ENCODE measurements around the gene PWWP2B.
"Not testable (repeated sequence)": the region's sequence is repeated elsewhere in the genome, so short reads cannot be mapped to it uniquely, and the experiment has no call there.

PWWP2B gene

DNA sequence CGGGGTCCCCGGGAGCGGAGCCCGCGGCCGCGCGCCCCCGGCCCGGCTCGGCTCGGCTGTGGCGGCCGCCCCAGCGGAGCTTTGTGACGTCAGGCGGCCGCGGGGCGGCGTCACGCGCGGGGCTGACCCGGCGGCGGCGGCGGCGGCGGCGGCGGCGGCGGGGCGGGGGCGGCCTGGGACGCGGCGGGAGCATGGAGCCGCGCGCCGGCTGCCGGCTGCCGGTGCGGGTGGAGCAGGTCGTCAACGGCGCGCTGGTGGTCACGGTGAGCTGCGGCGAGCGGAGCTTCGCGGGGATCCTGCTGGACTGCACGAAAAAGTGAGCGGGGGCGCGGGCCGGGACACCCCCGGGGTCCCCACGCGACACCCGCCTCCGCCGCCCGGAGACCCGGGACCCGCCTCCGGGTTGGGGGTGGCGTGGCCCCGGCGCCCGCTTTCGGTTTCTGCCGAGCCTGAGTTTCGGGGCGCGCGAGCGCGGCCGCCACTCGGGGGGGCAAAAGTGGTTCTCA lies at the start of gene PWWP2B:
Gene PWWP2B (plus strand): TSS at position 165 of the 506 bp plus-strand sequence. CDS start 27 bp downstream, at position 192.
- FAIRE-seq (no peak), DNase-seq (ENCODE audit: insufficient read length, low spot score) (no peak)
- peak; percentile 41; the same call in 1 of the 2 replicates for TF ChIP-seq POLR2A (IDR thresholded peaks at IDR 0.05; ENCODE audit: low read depth, low read length)

DNA sequence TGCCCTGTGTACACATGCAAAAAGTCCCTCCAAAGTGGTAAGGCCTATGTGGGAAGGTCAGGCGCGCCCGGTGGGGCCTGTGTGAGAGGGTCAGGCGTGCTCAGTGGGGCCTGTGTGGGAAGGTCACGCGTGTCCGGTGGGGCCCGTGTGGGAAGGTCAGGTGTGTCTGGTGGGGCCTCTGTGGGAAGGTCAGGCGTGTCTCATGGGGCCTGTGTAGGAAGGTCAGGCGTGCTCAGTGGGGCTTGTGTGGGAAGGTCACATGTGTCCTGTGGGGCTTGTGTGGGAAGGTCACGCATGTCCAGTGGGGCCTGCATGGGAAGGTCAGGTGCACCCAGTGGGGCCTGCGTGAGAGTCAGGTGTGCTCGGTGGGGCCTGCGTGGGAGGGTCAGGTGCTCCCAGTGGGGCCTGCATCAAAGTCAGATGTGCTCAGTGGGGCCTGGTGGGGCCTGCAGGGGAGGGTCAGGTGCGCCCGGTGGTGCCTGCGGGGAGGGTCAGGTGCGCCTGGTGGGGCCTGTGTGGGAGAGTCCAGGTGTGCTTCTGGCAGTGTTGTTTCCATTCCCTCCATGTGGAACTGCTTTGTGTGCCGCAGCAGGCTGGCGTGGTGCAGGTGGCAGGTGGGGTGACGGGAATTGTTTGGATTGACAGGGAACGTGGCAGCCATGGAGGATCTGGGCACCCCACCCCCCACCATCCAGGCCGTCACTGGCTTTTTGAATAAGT lies 49.6 kb upstream of the PWWP2B start:
- no peak for TF ChIP-seq POLR2A (IDR thresholded peaks at IDR 0.05; ENCODE audit: low read depth, low read length)
- no peak for FAIRE-seq
- DNase-seq (ENCODE audit: insufficient read length, low spot score): no peak

DNA sequence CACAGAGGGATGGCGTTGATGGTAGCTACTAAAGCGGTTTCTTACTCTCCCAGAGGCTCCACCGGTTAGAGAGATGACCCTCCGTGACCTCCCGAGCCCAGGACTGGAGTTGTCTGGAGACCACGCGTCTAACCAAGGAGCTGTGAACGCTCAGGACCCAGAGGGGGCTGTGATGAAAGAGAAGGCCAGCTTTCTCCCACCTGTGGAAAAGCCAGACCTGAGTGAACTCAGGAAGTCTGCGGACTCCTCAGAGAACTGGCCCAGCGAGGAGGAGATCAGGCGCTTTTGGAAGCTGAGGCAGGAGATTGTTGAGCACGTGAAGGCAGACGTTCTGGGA lies 49.1 kb upstream of the PWWP2B start:
- DNase-seq (ENCODE audit: insufficient read length, low spot score) (no peak), FAIRE-seq (no peak)
- TF ChIP-seq POLR2A (IDR thresholded peaks at IDR 0.05; ENCODE audit: low read depth, low read length): no peak

DNA sequence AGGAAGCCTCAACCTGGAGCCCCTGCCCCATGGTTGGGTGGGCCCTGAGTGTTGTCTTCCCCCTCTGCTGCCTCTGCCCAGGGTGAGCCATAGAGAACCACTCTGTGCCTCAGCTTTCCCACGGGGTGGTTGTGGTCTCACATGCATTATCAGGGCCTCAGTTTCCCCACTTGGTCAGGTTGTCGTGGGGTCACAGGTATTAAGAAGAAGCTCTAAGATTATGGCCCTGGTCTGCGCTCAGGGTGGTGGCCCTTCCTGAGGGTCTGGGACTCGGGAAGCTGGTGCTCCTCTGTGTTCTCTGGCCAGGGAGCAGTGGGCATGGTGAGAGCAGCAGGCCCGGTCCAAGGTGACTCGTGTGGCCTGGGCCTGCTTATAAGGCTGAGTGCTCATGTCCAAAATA lies 47.2 kb upstream of the PWWP2B start:
- FAIRE-seq (no peak), DNase-seq (ENCODE audit: insufficient read length, low spot score) (no peak)
- no peak for TF ChIP-seq POLR2A (IDR thresholded peaks at IDR 0.05; ENCODE audit: low read depth, low read length)

DNA sequence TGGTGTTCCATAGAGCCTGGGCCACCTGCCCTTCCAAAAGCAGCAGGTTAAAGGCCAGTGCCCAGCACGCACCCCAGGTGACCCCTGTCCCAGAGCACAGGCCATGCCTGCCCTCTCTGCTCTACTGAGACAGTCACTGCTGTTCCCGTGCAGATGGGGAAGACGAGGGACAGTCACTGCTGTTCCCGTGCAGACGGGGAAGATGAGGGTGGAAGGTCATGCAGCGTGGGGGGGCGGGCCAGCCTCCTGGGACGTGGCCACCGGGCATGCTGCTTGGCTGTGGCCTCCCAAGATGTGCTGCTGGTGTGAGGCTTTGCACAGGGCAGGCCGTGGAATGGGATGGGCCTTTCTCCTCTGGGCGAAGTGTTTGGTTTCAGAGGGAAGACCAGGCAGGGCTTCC lies 46.6 kb upstream of the PWWP2B start:
- FAIRE-seq: no peak
- no peak for DNase-seq (ENCODE audit: insufficient read length, low spot score)
- TF ChIP-seq POLR2A (IDR thresholded peaks at IDR 0.05; ENCODE audit: low read depth, low read length): no peak

DNA sequence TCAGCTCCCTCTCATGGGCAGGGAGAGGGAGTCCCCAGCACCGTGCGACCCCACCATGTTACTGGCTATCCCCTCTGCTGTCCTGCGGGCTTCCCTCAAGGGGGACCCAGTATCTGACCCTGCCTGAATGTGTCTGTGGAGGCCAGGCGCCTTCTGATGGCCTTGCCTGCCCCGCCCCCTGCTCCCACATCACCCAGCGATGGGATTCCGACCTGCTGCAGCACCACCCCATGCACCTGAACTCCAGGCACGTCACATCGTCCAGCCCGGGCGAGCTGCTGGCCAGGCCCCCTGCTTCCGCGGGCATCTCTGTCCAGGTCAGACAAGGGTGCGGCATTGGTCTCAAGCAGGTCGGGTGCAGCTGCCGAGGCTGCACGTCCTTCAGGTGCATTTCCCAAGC lies 46.1 kb upstream of the PWWP2B start:
- no peak for FAIRE-seq
- no peak for TF ChIP-seq POLR2A (IDR thresholded peaks at IDR 0.05; ENCODE audit: low read depth, low read length)
- no peak for DNase-seq (ENCODE audit: insufficient read length, low spot score)

DNA sequence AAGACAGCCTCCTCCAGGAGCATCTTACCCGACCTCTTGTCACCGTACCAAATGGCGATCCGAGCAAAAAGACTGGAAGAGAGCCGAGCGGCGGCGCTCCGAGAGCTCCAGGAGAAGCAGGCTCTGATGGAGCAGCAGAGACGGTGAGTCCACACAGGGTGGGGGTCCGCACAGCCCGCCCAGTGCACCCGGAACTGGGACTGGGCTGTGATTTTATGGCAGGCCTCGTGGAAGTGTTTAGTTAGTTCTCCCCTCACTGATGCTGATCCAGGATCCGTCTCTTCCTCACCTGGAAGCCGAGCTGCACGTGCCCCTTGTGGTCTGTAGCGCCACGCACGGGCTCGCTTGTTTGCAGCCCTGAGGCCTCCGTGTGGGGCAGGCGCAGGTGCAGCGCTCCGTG lies 45.4 kb upstream of the PWWP2B start:
- FAIRE-seq: no peak
- no peak for DNase-seq (ENCODE audit: insufficient read length, low spot score)
- no peak for TF ChIP-seq POLR2A (IDR thresholded peaks at IDR 0.05; ENCODE audit: low read depth, low read length)

DNA sequence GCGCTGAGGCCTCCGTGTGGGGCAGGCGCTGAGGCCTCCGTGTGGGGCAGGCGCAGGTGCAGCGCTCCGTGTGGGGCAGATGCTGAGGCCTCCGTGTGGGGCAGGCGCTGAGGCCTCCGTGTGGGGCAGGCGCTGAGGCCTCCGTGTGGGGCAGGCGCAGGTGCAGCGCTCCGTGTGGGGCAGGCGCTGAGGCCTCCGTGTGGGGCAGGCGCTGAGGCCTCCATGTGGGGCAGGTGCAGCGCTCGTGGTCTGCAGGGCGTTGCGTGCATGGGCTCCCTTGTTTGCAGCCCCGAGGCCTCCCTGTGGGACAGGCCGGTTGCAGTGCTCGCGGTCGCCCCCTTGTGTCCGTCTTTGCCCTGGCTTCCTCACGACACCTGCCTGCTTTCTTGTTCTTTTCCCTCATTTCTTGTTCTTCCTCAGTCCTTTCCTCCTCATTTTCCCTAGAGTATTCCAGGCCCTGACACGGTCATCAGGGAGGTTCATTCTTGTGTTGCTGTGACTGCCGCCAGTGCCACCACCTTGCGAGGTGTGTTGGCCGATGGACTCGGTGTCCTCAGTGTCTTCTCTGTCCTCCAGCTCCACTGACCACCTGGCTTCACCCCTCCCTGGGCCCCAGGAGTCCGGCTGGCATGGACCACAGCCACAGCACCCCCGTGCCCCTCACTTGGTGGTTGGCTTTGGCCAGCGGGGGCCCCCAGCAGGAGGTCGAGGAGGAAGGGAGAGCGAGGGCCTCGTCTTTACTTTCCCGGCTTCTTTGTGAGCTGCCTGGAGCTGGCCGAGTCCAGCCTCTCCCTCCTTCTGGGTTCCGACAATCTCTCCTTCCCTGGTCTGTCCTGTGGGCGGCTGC lies 44.3 kb upstream of the PWWP2B start:
- DNase-seq (ENCODE audit: insufficient read length, low spot score): peak; percentile 70
- FAIRE-seq: not testable (repeated sequence)

- TF ChIP-seq POLR2A (IDR thresholded peaks at IDR 0.05; ENCODE audit: low read depth, low read length): no peak
- FAIRE-seq: no peak
- DNase-seq (ENCODE audit: insufficient read length, low spot score): no peak
Observed at GRCh38 chr10:132353456-132354355, 43.3 kb upstream of the PWWP2B start.

- no peak for FAIRE-seq
- DNase-seq (ENCODE audit: insufficient read length, low spot score): no peak
- no peak for TF ChIP-seq POLR2A (IDR thresholded peaks at IDR 0.05; ENCODE audit: low read depth, low read length)
Observed at GRCh38 chr10:132354356-132355094, 42.5 kb upstream of the PWWP2B start.

- no peak for TF ChIP-seq POLR2A (IDR thresholded peaks at IDR 0.05; ENCODE audit: low read depth, low read length)
- DNase-seq (ENCODE audit: insufficient read length, low spot score) (no peak), FAIRE-seq (no peak)
Observed at GRCh38 chr10:132355297-132355696, 41.7 kb upstream of the PWWP2B start.

GRCh38 chr10:132355754-132356153 lies 41.2 kb upstream of the PWWP2B start:
- no peak for DNase-seq (ENCODE audit: insufficient read length, low spot score)
- FAIRE-seq: no peak
- no peak for TF ChIP-seq POLR2A (IDR thresholded peaks at IDR 0.05; ENCODE audit: low read depth, low read length)

DNA sequence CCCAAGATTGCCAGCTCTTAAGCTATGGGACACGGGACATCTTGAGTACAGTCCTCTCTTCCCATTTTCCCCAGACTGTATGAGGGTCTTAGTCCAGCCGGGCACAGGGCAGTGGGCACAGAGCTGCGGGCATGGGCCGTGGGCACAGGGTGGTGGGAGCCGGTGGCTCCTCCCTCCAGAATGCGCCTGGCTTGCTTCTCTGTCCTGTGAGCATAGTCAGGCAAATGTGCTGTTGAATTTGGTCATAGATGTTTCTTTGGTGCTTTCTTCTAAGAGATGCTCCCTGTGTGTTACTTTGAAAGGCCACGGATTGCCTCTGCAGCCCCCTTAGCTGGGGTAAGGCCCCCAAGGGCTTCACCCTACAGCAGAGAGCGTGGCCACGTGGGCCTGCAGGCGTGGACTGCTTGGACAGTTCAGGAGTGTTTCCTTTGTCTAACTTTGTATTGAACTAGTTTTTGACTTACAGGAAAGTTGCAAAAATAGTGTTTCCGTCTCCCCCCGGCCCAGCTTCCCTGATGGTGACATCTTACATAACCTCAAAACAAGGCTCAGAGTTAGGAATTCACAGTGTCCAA lies 40.3 kb upstream of the PWWP2B start:
- no peak for TF ChIP-seq POLR2A (IDR thresholded peaks at IDR 0.05; ENCODE audit: low read depth, low read length)
- DNase-seq (ENCODE audit: insufficient read length, low spot score): no peak
- no peak for FAIRE-seq
